HG03354 (cell line): ENCODE data around the gene APOC4.

Experiments
- ATAC-seq: cut with Tn5 transposase; IDR thresholded peaks from one replicate; pipeline ENCODE4 v1.9.1; 2021; ENCODE audit warnings: mild to moderate bottlenecking; ENCODE audit not compliant: unreplicated experiment, poor library complexity, severe bottlenecking

Gene APOC4

DNA sequence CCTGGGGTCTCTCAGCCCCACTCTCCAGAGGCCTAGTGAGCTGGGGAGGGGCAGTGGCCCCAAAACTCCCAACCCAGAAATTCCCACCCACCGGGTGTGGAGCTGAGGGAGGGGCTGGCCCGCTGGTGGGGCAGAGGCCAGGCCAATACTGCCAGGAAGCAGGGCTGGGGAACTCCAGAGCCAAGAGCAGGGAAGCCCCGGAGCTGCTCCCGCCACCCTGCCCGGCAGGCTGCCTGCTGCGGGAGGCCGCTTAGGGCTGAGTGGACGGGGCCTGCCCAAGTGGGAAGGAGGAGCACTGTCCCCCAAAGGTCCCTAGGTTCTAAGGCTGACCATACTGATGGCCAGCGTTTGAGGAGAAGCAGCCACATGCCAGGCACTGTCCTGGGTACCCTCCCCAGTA, 46.2 kb downstream of the APOC4 start:
- no peak for ATAC-seq

DNA sequence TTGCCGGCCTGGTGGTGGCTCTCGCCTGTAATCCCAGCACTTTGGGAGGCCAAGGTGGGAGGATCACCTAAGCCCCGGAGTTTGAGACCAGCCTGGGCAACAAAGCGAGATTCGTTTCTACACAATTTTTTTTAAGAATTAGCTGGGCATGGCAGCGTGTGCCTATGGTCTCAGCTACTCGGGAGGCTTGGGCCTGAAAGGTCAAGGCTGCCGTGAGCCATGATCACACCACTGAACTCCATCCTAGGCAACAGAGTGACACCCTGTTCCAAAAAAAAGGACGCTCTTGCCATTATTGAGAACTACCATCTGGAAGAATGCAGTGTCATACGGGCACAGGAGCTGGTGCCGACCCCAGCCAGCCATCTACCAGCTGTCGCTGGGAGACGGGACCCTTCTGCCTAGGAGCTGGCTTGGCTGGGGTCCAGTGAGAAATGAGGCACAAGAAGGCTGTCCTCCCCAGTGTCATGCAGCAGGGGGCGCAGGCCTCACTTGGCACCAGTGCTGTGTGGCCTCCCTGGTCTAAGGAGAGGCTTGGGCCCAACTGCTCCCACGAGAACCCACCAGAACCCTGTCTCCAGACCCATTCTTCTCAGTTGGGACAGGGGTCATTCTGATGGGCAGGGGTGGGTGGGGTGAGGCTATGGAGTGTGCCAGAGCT, 47.0 kb downstream of the APOC4 start:
- ATAC-seq: no peak

DNA sequence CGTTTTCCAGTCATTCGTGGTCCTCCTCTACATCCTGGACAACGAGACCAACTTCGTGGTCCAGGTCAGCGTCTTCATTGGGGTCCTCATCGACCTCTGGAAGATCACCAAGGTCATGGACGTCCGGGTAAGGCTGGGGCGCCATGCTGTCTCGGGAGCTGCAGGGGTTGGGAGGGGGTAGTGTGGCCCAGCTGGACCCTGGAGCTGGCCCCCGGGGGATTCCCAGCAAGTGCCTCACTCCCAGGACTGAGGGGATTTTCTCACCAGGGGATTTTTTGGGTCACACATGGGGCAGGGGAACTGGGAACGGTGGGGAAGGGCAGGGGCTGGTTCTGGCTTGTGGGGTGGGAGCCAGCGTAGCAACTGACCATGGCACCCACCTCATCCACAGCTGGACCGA, 48.4 kb downstream of the APOC4 start:
- no peak for ATAC-seq

DNA sequence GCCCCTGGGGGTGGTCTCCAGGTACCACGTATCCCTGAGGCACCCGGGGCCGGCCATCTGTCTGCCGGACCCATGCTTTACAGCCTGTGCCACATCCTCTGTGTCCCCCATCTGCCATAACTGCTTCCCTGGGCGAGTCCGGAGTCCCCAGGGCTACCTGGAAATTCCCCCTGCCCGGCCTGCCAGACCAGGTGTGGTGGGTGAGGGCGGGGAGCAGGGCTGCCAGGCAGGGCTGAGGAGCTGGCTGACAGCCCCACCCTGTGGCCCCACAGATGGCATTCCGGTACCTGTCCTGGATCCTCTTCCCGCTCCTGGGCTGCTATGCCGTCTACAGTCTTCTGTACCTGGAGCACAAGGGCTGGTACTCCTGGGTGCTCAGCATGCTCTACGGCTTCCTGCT, 48.9 kb downstream of the APOC4 start:
- no peak for ATAC-seq

DNA sequence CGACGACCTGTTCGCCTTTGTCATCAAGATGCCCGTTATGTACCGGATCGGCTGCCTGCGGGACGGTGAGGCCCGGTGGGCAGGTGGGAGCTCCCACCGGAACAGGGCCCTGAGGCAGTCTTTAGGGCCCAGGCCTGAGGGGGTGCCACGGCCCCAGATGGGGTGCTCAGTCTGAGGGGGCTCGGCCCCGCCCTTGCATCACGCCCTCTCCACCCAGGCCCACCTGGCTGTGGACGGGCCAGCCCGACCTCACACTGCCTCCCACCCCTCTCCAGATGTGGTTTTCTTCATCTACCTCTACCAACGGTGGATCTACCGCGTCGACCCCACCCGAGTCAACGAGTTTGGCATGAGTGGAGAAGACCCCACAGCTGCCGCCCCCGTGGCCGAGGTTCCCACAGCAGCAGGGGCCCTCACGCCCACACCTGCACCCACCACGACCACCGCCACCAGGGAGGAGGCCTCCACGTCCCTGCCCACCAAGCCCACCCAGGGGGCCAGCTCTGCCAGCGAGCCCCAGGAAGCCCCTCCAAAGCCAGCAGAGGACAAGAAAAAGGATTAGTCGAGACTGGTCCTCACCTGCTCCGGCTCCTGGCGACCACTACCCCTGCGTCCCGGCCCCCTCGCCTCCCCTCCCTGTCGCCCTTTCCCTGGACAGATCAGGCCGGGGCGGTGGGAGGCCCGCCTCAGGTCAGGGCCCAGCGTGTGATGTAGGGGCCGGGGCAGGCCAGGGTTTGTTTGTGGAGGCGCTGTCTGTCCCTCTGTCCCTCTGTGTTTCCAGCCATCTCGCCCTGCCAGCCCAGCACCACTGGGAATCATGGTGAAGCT, 50.5 kb downstream of the APOC4 start:
- ATAC-seq: no peak

DNA sequence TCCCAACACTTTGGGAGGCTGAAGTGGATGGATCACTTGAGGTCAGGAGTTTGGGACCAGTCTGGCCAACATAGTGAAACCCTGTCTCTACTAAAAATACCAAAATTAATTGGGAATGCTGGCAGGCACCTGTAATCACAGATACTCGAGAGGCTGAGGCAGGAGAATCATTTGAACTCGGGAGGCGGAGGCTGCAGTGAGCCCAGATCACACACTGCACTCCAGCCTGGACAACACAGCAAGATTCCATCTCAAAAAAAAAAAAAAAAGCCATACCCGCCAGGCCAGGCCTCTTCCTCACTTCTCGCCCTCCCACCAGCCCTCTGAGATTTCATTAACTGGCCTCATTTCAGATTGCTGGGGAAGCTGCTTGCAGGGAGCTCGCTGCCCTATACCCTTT, 51.5 kb downstream of the APOC4 start:
- ATAC-seq: no peak

DNA sequence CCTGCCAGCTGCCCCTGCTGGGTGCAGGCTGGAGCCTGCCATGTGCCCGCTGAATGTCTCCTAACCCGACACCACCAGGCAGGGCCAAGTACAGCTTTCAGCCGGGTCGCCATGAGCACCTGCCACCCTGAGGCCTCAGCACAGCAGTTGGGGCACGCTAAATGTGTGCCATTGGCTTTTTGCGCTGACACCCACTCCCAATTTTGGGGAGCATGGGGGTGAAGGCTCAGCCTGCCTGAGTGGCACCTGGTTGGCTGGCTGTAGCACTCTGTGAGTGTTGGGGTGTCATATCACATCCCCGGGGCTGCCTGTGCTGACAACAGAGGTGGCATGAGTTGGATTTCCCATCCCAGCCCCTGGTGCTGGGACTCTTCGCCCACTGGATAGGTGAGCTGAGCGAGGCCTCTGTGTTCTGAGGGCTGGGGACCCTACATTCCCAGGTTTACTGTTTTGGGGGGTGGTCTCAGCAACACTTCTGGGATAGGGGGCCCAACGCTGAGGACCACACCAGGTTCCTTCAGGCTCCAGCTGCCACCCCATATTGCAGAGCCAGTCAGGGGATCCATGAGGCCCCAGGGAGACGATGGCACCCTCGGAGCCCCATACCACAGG, 52.0 kb downstream of the APOC4 start:
- no peak for ATAC-seq
